Measurements from ENCODE around the gene MGST2.

Gene MGST2

GRCh38 chr4:139740531-139741041 lies 75.0 kb downstream of the MGST2 start:
- peak; percentile 97 for DNase-seq (ENCODE audit: low read depth)
- TF ChIP-seq, protein P1, sequence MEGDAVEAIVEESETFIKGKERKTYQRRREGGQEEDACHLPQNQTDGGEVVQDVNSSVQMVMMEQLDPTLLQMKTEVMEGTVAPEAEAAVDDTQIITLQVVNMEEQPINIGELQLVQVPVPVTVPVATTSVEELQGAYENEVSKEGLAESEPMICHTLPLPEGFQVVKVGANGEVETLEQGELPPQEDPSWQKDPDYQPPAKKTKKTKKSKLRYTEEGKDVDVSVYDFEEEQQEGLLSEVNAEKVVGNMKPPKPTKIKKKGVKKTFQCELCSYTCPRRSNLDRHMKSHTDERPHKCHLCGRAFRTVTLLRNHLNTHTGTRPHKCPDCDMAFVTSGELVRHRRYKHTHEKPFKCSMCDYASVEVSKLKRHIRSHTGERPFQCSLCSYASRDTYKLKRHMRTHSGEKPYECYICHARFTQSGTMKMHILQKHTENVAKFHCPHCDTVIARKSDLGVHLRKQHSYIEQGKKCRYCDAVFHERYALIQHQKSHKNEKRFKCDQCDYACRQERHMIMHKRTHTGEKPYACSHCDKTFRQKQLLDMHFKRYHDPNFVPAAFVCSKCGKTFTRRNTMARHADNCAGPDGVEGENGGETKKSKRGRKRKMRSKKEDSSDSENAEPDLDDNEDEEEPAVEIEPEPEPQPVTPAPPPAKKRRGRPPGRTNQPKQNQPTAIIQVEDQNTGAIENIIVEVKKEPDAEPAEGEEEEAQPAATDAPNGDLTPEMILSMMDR (IDR thresholded peaks at IDR 0.05; ENCODE audit: control insufficient read depth, extremely low read depth, insufficient read depth) = peak; percentile 43
- 0 out of 2 replicates have a peak overlapping the region, but pooled peaks have one; percentile 4 for H3K4me3 ChIP-seq (ENCODE audit: low read depth, low read length)

- no peak for DNase-seq (ENCODE audit: low read depth)
- H3K4me3 ChIP-seq (ENCODE audit: low read depth, low read length) = no peak overlapping the region
- TF ChIP-seq, protein P1 (IDR thresholded peaks at IDR 0.05; ENCODE audit: control insufficient read depth, extremely low read depth, insufficient read depth) = no peak
Observed at GRCh38 chr4:139743027-139743426, 77.4 kb downstream of the MGST2 start.

- DNase-seq (ENCODE audit: low read depth) = peak; percentile 65
- TF ChIP-seq, protein P1 (IDR thresholded peaks at IDR 0.05; ENCODE audit: control insufficient read depth, extremely low read depth, insufficient read depth) = no peak
- H3K4me3 ChIP-seq (ENCODE audit: low read depth, low read length) = no peak overlapping the region
Observed at GRCh38 chr4:139744232-139744631, 78.6 kb downstream of the MGST2 start.

DNA sequence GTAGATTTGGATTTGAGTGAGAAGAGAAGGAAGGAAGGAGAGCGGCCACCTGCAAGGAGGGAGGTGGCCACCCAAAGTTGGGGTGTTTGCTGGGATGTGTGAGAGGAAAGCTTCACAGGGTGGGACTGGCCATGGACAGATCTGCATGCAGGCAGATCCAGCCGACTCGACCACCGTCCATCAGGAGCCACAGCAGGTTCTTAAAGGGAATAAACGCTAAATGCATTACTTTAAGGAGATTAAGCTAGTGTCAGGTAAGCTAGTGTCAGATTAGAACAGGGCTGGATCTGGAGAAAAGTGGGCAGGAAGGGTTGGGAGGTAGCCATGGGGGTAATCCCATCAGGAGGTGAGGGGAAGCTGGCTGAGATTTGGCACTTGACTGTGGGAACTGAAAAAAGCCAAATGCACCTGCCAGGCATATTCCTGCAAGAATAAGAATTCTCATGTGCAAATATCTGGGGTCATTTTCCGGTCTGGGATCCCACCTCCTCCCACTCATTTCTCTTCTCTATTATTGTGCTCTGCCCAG lies 79.6 kb downstream of the MGST2 start:
- TF ChIP-seq, protein P1 (IDR thresholded peaks at IDR 0.05; ENCODE audit: control insufficient read depth, extremely low read depth, insufficient read depth) = no peak
- H3K4me3 ChIP-seq (ENCODE audit: low read depth, low read length) = no peak overlapping the region
- no peak for DNase-seq (ENCODE audit: low read depth)

GRCh38 chr4:139746431-139747171 lies 81.0 kb downstream of the MGST2 start:
- DNase-seq (ENCODE audit: low read depth) = no peak
- H3K4me3 ChIP-seq (ENCODE audit: low read depth, low read length) = no peak overlapping the region
- TF ChIP-seq, protein P1 (IDR thresholded peaks at IDR 0.05; ENCODE audit: control insufficient read depth, extremely low read depth, insufficient read depth) = no peak

GRCh38 chr4:139749338-139749737 lies 83.7 kb downstream of the MGST2 start:
- no peak overlapping the region for H3K4me3 ChIP-seq (ENCODE audit: low read depth, low read length)

More at GRCh38 chr4:139749338-139749737, 83.7 kb downstream of the MGST2 start:
- no peak for DNase-seq (ENCODE audit: low read depth)
- TF ChIP-seq, protein P1 (IDR thresholded peaks at IDR 0.05; ENCODE audit: control insufficient read depth, extremely low read depth, insufficient read depth) = no peak
